Astrocyte (in vitro differentiated cells and primary cell): ENCODE data around the gene NDUFA8. TPM values are rescaled to one million over a fixed set of nuclear protein-coding genes. Genes with fewer than 3 reads are reported as not detected.

Experiments
- DNase-seq: peaks from one replicate; pipeline ENCODE4 v3.0.0-alpha.2; 2010; ENCODE audit warnings: low read depth
- FAIRE-seq: peaks from 2 replicates; lab custom pipeline; 2011; peaks lifted over from hg19 to GRCh38; lab: Jason Lieb, UNC
- H2AFZ ChIP-seq: 2 replicates; pipeline ENCODE4 v1.6.0; 2012; ENCODE audit warnings: low read depth, low read length, inconsistent platforms
- H3K27ac ChIP-seq: 2 replicates; pipeline ENCODE4 v1.5.1; 2011; ENCODE audit warnings: low read depth, low read length, inconsistent platforms
- H3K27me3 ChIP-seq: 2 replicates; pipeline ENCODE4 v1.6.0; 2011; ENCODE audit warnings: low read length, inconsistent platforms; ENCODE audit not compliant: insufficient read depth
- H3K36me3 ChIP-seq: 2 replicates; pipeline ENCODE4 v1.5.1; 2011; ENCODE audit warnings: low read length, inconsistent platforms; ENCODE audit not compliant: insufficient read depth
- H3K4me1 ChIP-seq: 2 replicates; pipeline ENCODE4 v1.5.1; 2011; ENCODE audit warnings: low read length, inconsistent platforms; ENCODE audit not compliant: insufficient read depth
- H3K4me2 ChIP-seq: 2 replicates; pipeline ENCODE4 v1.6.0; 2012; ENCODE audit warnings: low read length, inconsistent platforms
- H3K4me3 ChIP-seq: 2 replicates; pipeline ENCODE4 v1.5.1; 2011; ENCODE audit warnings: low read depth, mild to moderate bottlenecking, low read length, inconsistent platforms; ENCODE audit not compliant: insufficient read depth
- H3K79me2 ChIP-seq: 2 replicates; pipeline ENCODE4 v1.6.0; 2012; ENCODE audit warnings: mild to moderate bottlenecking, low read length, inconsistent platforms; ENCODE audit not compliant: insufficient read depth
- H3K9ac ChIP-seq: 2 replicates; pipeline ENCODE4 v1.6.0; 2012; ENCODE audit warnings: mild to moderate bottlenecking, low read length, inconsistent platforms
- H3K9me3 ChIP-seq: 2 replicates; pipeline ENCODE4 v1.5.1; 2012; ENCODE audit warnings: low read depth, mild to moderate bottlenecking, low read length, inconsistent platforms; ENCODE audit not compliant: insufficient read depth
- H4K20me1 ChIP-seq: 2 replicates; pipeline ENCODE4 v1.6.0; 2012; ENCODE audit warnings: low read length, inconsistent platforms; ENCODE audit not compliant: insufficient read depth
- H3K27ac Mint-ChIP-seq: one replicate; pipeline ENCODE4 v1.8.0; 2021; ENCODE audit warnings: mild to moderate bottlenecking, mixed read lengths; ENCODE audit not compliant: unreplicated experiment
- H3K27me3 Mint-ChIP-seq: one replicate; pipeline ENCODE4 v1.8.0; 2021; ENCODE audit warnings: low read depth, mixed read lengths; ENCODE audit not compliant: unreplicated experiment
- H3K36me3 Mint-ChIP-seq: one replicate; pipeline ENCODE4 v1.8.0; 2021; ENCODE audit warnings: low read depth, mixed read lengths; ENCODE audit not compliant: unreplicated experiment
- H3K4me1 Mint-ChIP-seq: one replicate; pipeline ENCODE4 v1.8.0; 2021; ENCODE audit warnings: low read depth, mixed read lengths; ENCODE audit not compliant: unreplicated experiment
- H3K4me3 Mint-ChIP-seq: one replicate; pipeline ENCODE4 v1.8.0; 2021; ENCODE audit warnings: mild to moderate bottlenecking, moderate library complexity, mixed read lengths; ENCODE audit not compliant: unreplicated experiment
- H3K9me3 Mint-ChIP-seq: one replicate; pipeline ENCODE4 v1.8.0; 2021; ENCODE audit warnings: mild to moderate bottlenecking, mixed read lengths; ENCODE audit not compliant: unreplicated experiment
- CTCF ChIP-seq: IDR thresholded peaks from 2 replicates; pipeline ENCODE4 v1.5.1; 2011; ENCODE audit warnings: low read depth, mild to moderate bottlenecking, inconsistent platforms, low read length, moderate library complexity; ENCODE audit not compliant: insufficient read depth
- EZH2 ChIP-seq: IDR thresholded peaks from 2 replicates; pipeline ENCODE4 v1.6.1; 2012; ENCODE audit warnings: mild to moderate bottlenecking, low read length, inconsistent platforms; ENCODE audit not compliant: insufficient read depth
- total RNA-seq: library from RNA; stranded (reverse); gene quantifications from 2 replicates; pipeline ENCODE4 v1.2.1, GENCODE V29; 2021

Gene NDUFA8
- total RNA-seq, 1 donor from 2014 or later, result 52.3 TPM

DNA sequence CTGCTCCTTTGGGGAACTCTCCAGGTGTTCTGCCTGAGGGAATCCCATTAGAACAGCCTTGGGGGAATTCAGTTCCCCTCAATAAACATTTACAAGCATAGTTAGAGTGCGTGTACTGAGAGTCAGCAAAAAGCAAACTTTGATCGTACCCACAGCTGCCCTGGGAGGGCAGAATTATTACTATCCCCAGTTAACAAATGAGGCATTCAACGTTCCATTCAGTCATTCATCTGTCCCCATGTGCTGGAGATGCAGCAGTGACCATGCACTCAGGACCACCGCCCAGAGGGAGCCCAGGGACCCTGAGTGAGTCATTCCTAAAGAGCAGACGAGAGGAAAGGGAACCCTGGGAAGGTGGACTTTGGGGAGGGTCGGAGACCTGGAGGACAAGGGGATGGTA lies 47.3 kb downstream of the NDUFA8 start:
- Histone ChIP-seq H3K9me3 (no peaks in the 10 kb centered on the region), H4K20me1 (no peaks in the 10 kb centered on the region), H2AFZ (no peak overlapping the region), H3K4me2 (no peak overlapping the region), H3K4me3 (no peak overlapping the region), H3K9ac (no peak overlapping the region), H3K36me3 (no peaks in the 10 kb centered on the region), H3K27me3 (peaks cover 13% of the 10 kb centered on the region), H3K79me2 (no peaks in the 10 kb centered on the region), H3K27ac (no peak overlapping the region), H3K4me1 (no peaks in the 10 kb centered on the region)
- no peaks in the 10 kb centered on the region for H3K36me3 Mint-ChIP-seq
- no peak for FAIRE-seq
- H3K4me3 Mint-ChIP-seq, result no peak overlapping the region
- H3K4me1 Mint-ChIP-seq, result peaks cover 4% of the 10 kb centered on the region
- no peak overlapping the region for H3K27ac Mint-ChIP-seq
- DNase-seq, result no peak
- H3K27me3 Mint-ChIP-seq, result peaks cover 46% of the 10 kb centered on the region
- TF ChIP-seq CTCF (no peak), EZH2 (no peak)
- H3K9me3 Mint-ChIP-seq, result no peaks in the 10 kb centered on the region

GRCh38 chr9:122111413-122112085 lies 48.0 kb downstream of the NDUFA8 start:
- no peak for FAIRE-seq
- no peaks in the 10 kb centered on the region for H3K9me3 ChIP-seq

More at GRCh38 chr9:122111413-122112085, 48.0 kb downstream of the NDUFA8 start:
- Mint-ChIP-seq H3K36me3 (no peaks in the 10 kb centered on the region), H3K27ac (no peak overlapping the region), H3K4me1 (peaks cover 10% of the 10 kb centered on the region), H3K4me3 (no peak overlapping the region), H3K9me3 (no peaks in the 10 kb centered on the region), H3K27me3 (peaks cover 46% of the 10 kb centered on the region)
- Histone ChIP-seq H3K4me3 (no peak overlapping the region), H4K20me1 (no peaks in the 10 kb centered on the region), H3K4me2 (no peak overlapping the region), H3K27me3 (peaks cover 13% of the 10 kb centered on the region), H3K4me1 (no peaks in the 10 kb centered on the region), H3K79me2 (no peaks in the 10 kb centered on the region), H2AFZ (no peak overlapping the region), H3K9ac (no peak overlapping the region), H3K27ac (no peak overlapping the region), H3K36me3 (no peaks in the 10 kb centered on the region)
- no peak for DNase-seq
- no peak for TF ChIP-seq CTCF
- TF ChIP-seq EZH2, result no peak
